Peyer's patch (tissue), 4 donors: ENCODE results near the gene TNFRSF11A.

Source experiments
- POLR2A ChIP-seq, 2 donors: fragments of 450-650 bp; IDR thresholded peaks; one replicate each; pipeline ENCODE4 v1.5.1; 2017; ENCODE audit warnings: antibody characterized with exemption in 2 of 2, mild to moderate bottlenecking in 2 of 2, moderate library complexity in 2 of 2
- TF ChIP-seq, protein P1 (sequence below), 6 experiments: fragments of 450-650 bp in 4 of 6; fragments of 200-600 bp in 2 of 6; sonication (generic) in 1 of 6; IDR thresholded peaks; one replicate each; pipeline ENCODE4 v1.5.1; 2017 to 2019; ENCODE audit warnings: antibody characterized with exemption in 6 of 6, mild to moderate bottlenecking in 3 of 6, moderate library complexity in 1 of 6

DNA sequence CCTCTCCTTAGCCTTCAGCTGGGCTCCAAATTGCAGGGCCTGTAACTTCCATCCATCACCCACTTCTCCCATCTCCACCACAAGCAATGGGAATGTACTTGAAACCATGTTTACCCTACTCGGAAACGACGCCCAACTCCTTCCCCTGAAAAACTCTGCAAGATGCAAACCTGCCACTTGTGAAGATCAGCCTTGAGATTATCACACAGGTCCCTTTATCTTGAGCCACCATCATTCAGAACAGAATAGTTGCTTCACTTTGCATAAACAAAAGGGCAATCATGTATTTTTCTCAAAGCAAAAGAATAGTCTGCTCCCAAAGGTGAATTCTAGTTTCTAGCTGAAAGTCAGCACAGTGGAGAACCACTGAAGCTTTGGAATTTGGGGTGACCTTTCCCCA, 75.8 kb downstream of the TNFRSF11A start:
- TF ChIP-seq POLR2A (IDR thresholded peaks at IDR 0.05), result no peak
- TF ChIP-seq, protein P1, sequence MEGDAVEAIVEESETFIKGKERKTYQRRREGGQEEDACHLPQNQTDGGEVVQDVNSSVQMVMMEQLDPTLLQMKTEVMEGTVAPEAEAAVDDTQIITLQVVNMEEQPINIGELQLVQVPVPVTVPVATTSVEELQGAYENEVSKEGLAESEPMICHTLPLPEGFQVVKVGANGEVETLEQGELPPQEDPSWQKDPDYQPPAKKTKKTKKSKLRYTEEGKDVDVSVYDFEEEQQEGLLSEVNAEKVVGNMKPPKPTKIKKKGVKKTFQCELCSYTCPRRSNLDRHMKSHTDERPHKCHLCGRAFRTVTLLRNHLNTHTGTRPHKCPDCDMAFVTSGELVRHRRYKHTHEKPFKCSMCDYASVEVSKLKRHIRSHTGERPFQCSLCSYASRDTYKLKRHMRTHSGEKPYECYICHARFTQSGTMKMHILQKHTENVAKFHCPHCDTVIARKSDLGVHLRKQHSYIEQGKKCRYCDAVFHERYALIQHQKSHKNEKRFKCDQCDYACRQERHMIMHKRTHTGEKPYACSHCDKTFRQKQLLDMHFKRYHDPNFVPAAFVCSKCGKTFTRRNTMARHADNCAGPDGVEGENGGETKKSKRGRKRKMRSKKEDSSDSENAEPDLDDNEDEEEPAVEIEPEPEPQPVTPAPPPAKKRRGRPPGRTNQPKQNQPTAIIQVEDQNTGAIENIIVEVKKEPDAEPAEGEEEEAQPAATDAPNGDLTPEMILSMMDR (IDR thresholded peaks at IDR 0.05), result no peak
